Measurements from ENCODE around the gene PLEKHA5. TPM values are rescaled to one million over a fixed set of nuclear protein-coding genes. Genes with fewer than 3 reads are reported as not detected.

Gene PLEKHA5
- total and polyA plus RNA-seq, 2 of the 4 experiments (the other 2 are of a cell fraction): 5.3 to 12.2 TPM

DNA sequence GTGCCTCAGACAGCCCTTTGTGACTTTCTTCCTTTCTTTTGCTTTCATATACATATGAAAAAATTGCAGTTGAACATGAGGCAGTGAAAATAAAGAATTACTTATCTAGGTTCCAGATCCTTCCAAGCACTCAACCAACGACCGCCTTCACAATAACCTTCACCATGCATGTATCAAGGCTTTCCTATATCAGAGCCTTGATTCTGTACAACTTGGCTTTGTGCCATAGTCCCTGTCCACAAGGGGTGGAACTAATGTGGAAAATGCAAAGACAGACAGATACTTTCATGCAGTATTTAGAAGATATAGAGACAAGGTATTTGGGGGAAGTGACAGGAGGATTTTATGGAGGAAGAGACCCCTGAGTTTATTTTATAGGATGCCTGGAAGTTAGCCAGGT is 48.6 kb upstream of the PLEKHA5 start:
- Histone ChIP-seq H4K8ac (ENCODE audit: low read depth in 2 of 2, low read length in 2 of 2) (no peak overlapping the region), H2AK5ac (ENCODE audit: low read depth, low read length) (no peak overlapping the region), H3K27me3 (ENCODE audit: control insufficient read depth, insufficient read depth, low read length) (no peaks in the 10 kb centered on the region), H3K36me3 (ENCODE audit: control insufficient read depth, insufficient read depth, low read length) (no peaks in the 10 kb centered on the region), H4K5ac (ENCODE audit: low read depth, low read length) (no peak overlapping the region), H3K23ac (ENCODE audit: low read depth, low read length) (no peak overlapping the region), H3K14ac (replicated peaks; ENCODE audit: low read depth, low read length) (no peak overlapping the region), H2BK15ac (ENCODE audit: low read depth, low read length) (no peak overlapping the region), H3K9me3 (ENCODE audit: control insufficient read depth, insufficient read depth, low read length) (no peaks in the 10 kb centered on the region), H3K27ac (ENCODE audit: insufficient read depth, low read length) (no peak overlapping the region), H2AK9ac (replicated peaks; ENCODE audit: low read depth, low read length, poor library complexity) (no peak overlapping the region), H3K79me1 (ENCODE audit: low read depth in 1 of 2, low read length in 2 of 2) (no peaks in the 10 kb centered on the region), H2BK5ac (ENCODE audit: low read depth, low read length, poor library complexity, severe bottlenecking) (no peak overlapping the region), H2BK20ac (ENCODE audit: low read depth, low read length) (no peak overlapping the region), H3K9ac (ENCODE audit: low read depth, low read length) (no peak overlapping the region), H3K4me3 (ENCODE audit: insufficient read depth, low read depth, low read length) (no peak overlapping the region), H3K9me1 (ENCODE audit: insufficient read depth, low read length) (no peaks in the 10 kb centered on the region), H3K56ac (ENCODE audit: extremely low read depth, insufficient read depth, low read length) (no peak overlapping the region), H3K4ac (ENCODE audit: low read depth, low read length) (no peak overlapping the region), H3K18ac (ENCODE audit: low read depth, low read length) (no peak overlapping the region), H4K20me1 (ENCODE audit: insufficient read depth, low read length) (no peaks in the 10 kb centered on the region), H2BK120ac (ENCODE audit: low read depth, low read length) (no peak overlapping the region), H3K4me2 (ENCODE audit: low read depth, low read length) (no peak overlapping the region), H2AFZ (replicated peaks; ENCODE audit: low read length, poor library complexity) (no peak overlapping the region), H3K4me1 (ENCODE audit: control insufficient read depth, insufficient read depth, low read length) (no peaks in the 10 kb centered on the region), H4K91ac (ENCODE audit: insufficient read depth, low read depth, low read length) (no peak overlapping the region)
- BruUV-seq (replicated peaks): no TSS peak
- TF ChIP-seq RAD21 (IDR thresholded peaks at IDR 0.05; ENCODE audit: low read length) (no peak), SMC3 (IDR thresholded peaks at IDR 0.05; ENCODE audit: low read depth, low read length) (no peak), CHD1 (IDR thresholded peaks at IDR 0.05; ENCODE audit: low read depth, low read length) (no peak)
- TF ChIP-seq, protein P1, sequence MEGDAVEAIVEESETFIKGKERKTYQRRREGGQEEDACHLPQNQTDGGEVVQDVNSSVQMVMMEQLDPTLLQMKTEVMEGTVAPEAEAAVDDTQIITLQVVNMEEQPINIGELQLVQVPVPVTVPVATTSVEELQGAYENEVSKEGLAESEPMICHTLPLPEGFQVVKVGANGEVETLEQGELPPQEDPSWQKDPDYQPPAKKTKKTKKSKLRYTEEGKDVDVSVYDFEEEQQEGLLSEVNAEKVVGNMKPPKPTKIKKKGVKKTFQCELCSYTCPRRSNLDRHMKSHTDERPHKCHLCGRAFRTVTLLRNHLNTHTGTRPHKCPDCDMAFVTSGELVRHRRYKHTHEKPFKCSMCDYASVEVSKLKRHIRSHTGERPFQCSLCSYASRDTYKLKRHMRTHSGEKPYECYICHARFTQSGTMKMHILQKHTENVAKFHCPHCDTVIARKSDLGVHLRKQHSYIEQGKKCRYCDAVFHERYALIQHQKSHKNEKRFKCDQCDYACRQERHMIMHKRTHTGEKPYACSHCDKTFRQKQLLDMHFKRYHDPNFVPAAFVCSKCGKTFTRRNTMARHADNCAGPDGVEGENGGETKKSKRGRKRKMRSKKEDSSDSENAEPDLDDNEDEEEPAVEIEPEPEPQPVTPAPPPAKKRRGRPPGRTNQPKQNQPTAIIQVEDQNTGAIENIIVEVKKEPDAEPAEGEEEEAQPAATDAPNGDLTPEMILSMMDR (conservative IDR thresholded peaks at IDR 0.05; ENCODE audit: low read depth, low read length): no peak
- WGBS, 2 experiments (ENCODE audit: extremely low coverage in 2 of 2, insufficient read length in 1 of 2): no CpG with 5 or more reads among the region's 2 CpGs
- ChIA-PET CTCF (no interaction called here), POLR2A (ENCODE audit: unreplicated experiment) (no interaction called here)
- intact Hi-C loops (cut with micrococcal nuclease) (no loop called here), in situ Hi-C loops (cut with MboI; ENCODE audit: low sequenced_read_pairs) (no loop called here), dilution Hi-C loops (cut with HindIII; ENCODE audit: low sequenced_read_pairs, unreplicated experiment) (no loop called here)
- no peak for ATAC-seq (ENCODE audit: low read depth)
- no peak for DNase-seq

Data from IMR-90 (cell line).